ENCODE data around the gene TRPM3. TPM values are rescaled to one million over a fixed set of nuclear protein-coding genes. Genes with fewer than 3 reads are reported as not detected.

Gene TRPM3
- total RNA-seq, 1 donor from 2014 or later: 0.35 TPM

- Histone ChIP-seq H3K4me3 (no peak overlapping the region), H3K36me3 (no peaks in the 10 kb centered on the region), H3K27me3 (no peaks in the 10 kb centered on the region), H3K4me1 (peaks cover 6% of the 10 kb centered on the region), H3K9me3 (no peaks in the 10 kb centered on the region), H3K27ac (no peak overlapping the region)
- intact Hi-C loops (cut with DNase I): no loop called here
- no peak for TF ChIP-seq CTCF (IDR thresholded peaks at IDR 0.05)
- ATAC-seq (peak; percentile 53), DNase-seq (no peak)
Observed at GRCh38 chr9:70569070-70569772, 552.2 kb downstream of the TRPM3 start.

GRCh38 chr9:70567511-70567910, 553.9 kb downstream of the TRPM3 start:
- ATAC-seq: no peak

DNA sequence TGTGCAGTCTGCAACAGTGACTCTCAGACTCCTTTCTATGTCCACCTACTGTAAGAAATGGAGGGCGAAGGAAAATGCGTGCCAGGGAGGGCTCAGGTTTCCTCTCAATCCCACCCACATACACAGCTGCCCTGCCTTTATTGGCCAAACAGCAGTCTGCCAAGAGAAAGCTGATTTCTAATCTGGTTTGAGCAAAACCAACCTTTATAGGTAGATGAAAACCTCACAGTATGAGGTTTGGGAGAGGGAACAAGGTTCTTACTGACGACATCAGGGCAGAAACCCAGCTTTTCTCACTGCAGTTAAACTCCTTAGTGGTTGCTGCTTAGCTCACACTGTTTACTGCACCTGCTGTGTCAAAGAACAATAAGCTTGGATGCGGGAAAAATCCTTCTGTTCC, 554.7 kb downstream of the TRPM3 start:
- ATAC-seq (no peak), DNase-seq (no peak)
- peaks cover 28% of the 10 kb centered on the region for H3K4me1 ChIP-seq
- no peaks in the 10 kb centered on the region for H3K27me3 ChIP-seq
- no peak overlapping the region for H3K27ac ChIP-seq
- H3K4me3 ChIP-seq: no peak overlapping the region
- H3K9me3 ChIP-seq: no peaks in the 10 kb centered on the region
- intact Hi-C loops (cut with DNase I): no loop called here
- no peak for TF ChIP-seq CTCF (IDR thresholded peaks at IDR 0.05)
- H3K36me3 ChIP-seq: no peaks in the 10 kb centered on the region

More at GRCh38 chr9:70567511-70567910, 553.9 kb downstream of the TRPM3 start:
- Histone ChIP-seq H3K4me3 (no peak overlapping the region), H3K27me3 (no peaks in the 10 kb centered on the region), H3K27ac (no peak overlapping the region), H3K9me3 (no peaks in the 10 kb centered on the region), H3K36me3 (no peaks in the 10 kb centered on the region), H3K4me1 (peaks cover 22% of the 10 kb centered on the region)
- DNase-seq: no peak
- intact Hi-C loops (cut with DNase I): no loop called here
- no peak for TF ChIP-seq CTCF (IDR thresholded peaks at IDR 0.05)

GRCh38 chr9:70566066-70566465, 555.4 kb downstream of the TRPM3 start:
- DNase-seq (no peak), ATAC-seq (no peak)
- Histone ChIP-seq H3K4me3 (no peak overlapping the region), H3K36me3 (no peaks in the 10 kb centered on the region), H3K27me3 (no peaks in the 10 kb centered on the region), H3K4me1 (peaks cover 32% of the 10 kb centered on the region), H3K9me3 (no peaks in the 10 kb centered on the region), H3K27ac (no peak overlapping the region)
- no peak for TF ChIP-seq CTCF (IDR thresholded peaks at IDR 0.05)
- intact Hi-C loops (cut with DNase I): no loop called here

GRCh38 chr9:70564468-70565335, 556.7 kb downstream of the TRPM3 start:
- ATAC-seq (no peak), DNase-seq (no peak)
- Histone ChIP-seq H3K36me3 (no peaks in the 10 kb centered on the region), H3K4me3 (no peak overlapping the region), H3K27ac (peak overlapping the region; percentile 82), H3K9me3 (no peaks in the 10 kb centered on the region), H3K27me3 (no peaks in the 10 kb centered on the region), H3K4me1 (peaks cover 32% of the 10 kb centered on the region)
- TF ChIP-seq CTCF (IDR thresholded peaks at IDR 0.05): no peak
- intact Hi-C loops (cut with DNase I): no loop called here

All from upper lobe of right lung (tissue), 1 donor.